Measurements from ENCODE around the gene DROSHA.

DROSHA gene

DNA sequence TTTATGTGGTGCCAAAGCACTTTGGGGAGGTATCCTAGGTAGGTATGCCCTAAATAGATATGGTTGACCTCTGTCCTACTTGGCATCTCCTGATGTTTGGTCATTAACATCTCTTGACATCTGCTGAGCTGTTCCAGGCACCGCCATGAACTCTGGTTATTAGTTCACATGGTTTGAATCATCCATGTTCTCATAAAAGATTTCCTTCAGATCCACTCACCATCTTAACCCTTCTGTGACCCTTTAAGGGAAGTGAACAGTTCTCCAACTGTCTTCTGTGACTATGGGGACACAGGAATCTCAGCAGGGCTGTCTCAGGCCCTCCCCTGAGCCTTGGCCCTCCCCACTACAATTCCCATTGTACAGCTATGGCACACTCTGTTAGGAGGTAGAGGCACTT, 170.7 kb downstream of the DROSHA start:
- no peak overlapping the region for H3K4me3 ChIP-seq (replicated peaks; ENCODE audit: low read depth, low read length)
- peak; percentile 47 for DNase-seq (ENCODE audit: extremely low read depth, low read depth)
- TF ChIP-seq, protein P1, sequence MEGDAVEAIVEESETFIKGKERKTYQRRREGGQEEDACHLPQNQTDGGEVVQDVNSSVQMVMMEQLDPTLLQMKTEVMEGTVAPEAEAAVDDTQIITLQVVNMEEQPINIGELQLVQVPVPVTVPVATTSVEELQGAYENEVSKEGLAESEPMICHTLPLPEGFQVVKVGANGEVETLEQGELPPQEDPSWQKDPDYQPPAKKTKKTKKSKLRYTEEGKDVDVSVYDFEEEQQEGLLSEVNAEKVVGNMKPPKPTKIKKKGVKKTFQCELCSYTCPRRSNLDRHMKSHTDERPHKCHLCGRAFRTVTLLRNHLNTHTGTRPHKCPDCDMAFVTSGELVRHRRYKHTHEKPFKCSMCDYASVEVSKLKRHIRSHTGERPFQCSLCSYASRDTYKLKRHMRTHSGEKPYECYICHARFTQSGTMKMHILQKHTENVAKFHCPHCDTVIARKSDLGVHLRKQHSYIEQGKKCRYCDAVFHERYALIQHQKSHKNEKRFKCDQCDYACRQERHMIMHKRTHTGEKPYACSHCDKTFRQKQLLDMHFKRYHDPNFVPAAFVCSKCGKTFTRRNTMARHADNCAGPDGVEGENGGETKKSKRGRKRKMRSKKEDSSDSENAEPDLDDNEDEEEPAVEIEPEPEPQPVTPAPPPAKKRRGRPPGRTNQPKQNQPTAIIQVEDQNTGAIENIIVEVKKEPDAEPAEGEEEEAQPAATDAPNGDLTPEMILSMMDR (IDR thresholded peaks at IDR 0.05; ENCODE audit: low read depth, low read length, missing control alignments) = no peak

DNA sequence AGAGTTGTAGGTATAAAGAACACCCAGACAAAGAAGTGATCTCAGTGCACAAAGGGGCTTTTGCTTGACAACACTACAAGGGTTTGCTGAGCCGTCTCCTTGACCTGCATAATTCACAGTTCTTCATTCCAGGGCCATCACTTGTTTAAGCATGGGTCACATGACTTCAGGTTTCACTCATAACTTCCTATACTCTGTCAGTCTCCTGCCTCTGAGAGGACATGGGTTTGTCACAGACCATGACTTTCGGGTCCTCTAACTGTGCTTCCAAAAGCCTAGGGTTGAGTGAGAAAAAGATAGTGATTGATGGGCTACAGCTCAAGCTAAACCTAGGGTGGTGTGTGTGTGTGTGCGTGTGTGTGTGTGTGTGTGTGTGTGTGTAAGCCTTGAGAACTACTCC, 172.1 kb downstream of the DROSHA start:
- no peak for DNase-seq (ENCODE audit: extremely low read depth, low read depth)
- H3K4me3 ChIP-seq (replicated peaks; ENCODE audit: low read depth, low read length) = no peak overlapping the region
- TF ChIP-seq, protein P1 (IDR thresholded peaks at IDR 0.05; ENCODE audit: low read depth, low read length, missing control alignments) = no peak

DNA sequence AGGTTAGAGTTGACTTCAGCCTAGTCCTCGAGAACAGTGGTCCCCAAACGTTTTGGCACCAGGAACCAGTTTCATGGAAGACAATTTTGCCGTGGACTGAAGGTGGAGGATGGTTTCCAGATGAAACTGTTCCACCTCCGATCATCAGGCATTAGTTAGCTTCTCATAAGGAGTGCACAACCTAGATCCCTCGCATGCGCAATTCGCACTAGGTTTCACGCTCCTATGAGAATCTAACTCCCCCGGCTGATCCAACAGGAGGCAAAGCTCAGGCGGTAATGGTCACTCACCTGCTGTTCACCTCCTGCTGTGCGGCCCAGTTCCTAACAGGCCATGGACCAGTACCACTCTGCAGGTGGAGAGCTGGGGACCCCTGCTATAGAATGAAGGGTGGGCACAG, 174.9 kb downstream of the DROSHA start:
- TF ChIP-seq, protein P1 (IDR thresholded peaks at IDR 0.05; ENCODE audit: low read depth, low read length, missing control alignments) = no peak
- no peak for DNase-seq (ENCODE audit: extremely low read depth, low read depth)
- H3K4me3 ChIP-seq (replicated peaks; ENCODE audit: low read depth, low read length) = no peak overlapping the region

DNA sequence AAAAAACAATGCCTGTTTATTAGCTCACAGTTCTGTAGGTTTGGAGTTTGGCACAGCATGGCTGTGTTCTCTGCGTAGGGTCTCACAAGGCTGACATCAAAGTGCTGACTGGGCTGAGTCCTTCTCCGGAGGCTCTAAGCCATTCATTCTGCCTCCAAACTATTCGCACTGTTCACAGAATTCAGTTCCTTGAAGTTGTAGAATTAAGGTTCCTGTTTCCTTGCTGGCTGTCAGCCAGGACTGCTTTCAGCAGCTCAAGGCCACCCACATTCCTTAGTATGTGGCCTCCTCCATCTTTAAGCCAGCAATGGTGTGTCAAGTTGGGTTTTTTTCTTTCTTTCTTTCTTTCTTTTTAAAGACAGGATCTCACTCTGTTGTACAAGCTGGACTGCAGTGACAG, 176.6 kb downstream of the DROSHA start:
- H3K4me3 ChIP-seq (replicated peaks; ENCODE audit: low read depth, low read length) = no peak overlapping the region
- DNase-seq (ENCODE audit: extremely low read depth, low read depth) = no peak
- TF ChIP-seq, protein P1 (IDR thresholded peaks at IDR 0.05; ENCODE audit: low read depth, low read length, missing control alignments) = no peak

All from HFF-Myc (cell line).